Measurements from ENCODE around the gene OGDH. TPM values are rescaled to one million over a fixed set of nuclear protein-coding genes. Genes with fewer than 3 reads are reported as not detected.

OGDH gene
- total and polyA plus RNA-seq, 2 of the 13 experiments (the other 11 are each of a cell fraction or from before 2014, with no cell fraction given), result 17.4 to 25.4 TPM

- TF ChIP-seq PRDM15 (CRISPR knock-in tag; IDR thresholded peaks at IDR 0.05) (no peak), YY1 (IDR thresholded peaks at IDR 0.05; ENCODE audit: insufficient read depth, insufficient replicate concordance, low read depth, low read length) (no peak), ZNF839 (CRISPR knock-in tag; IDR thresholded peaks at IDR 0.05; ENCODE audit: borderline replicate concordance) (no peak), ELF3 (CRISPR knock-in tag; IDR thresholded peaks at IDR 0.05) (no peak), SNAPC2 (CRISPR knock-in tag; IDR thresholded peaks at IDR 0.05) (no peak), NR1H2 (CRISPR knock-in tag; IDR thresholded peaks at IDR 0.05; ENCODE audit: borderline replicate concordance, low read depth) (no peak), ZNF772 (CRISPR knock-in tag; IDR thresholded peaks at IDR 0.05) (no peak)
Observed at GRCh38 chr7:44564606-44565005, 41.8 kb upstream of the OGDH start (continued).

- Histone ChIP-seq H3K4me3 (replicated peaks in 1 of 3; ENCODE audit: insufficient read depth in 1 of 3, low read depth in 2 of 3, low read length in 3 of 3) (no peak overlapping the region), H3K4me1 (ENCODE audit: insufficient read depth, low read length) (peaks cover 36% of the 10 kb centered on the region), H3K9ac (ENCODE audit: insufficient read depth, low read depth, low read length) (no peak overlapping the region), H3K27me3 (ENCODE audit: control insufficient read depth in 1 of 2, insufficient read depth in 2 of 2, low read length in 2 of 2) (no peaks in the 10 kb centered on the region), H3K9me3 (ENCODE audit: low read length) (no peaks in the 10 kb centered on the region), H3K27ac (ENCODE audit: extremely low read length, insufficient read depth, low read length) (no peak overlapping the region), H3K79me2 (ENCODE audit: insufficient read depth, low read length) (no peaks in the 10 kb centered on the region), H4K20me1 (ENCODE audit: insufficient read depth, low read length) (no peaks in the 10 kb centered on the region; the same call in 1 of the 2 replicates), H3K36me3 (replicated peaks in 1 of 2; ENCODE audit: control insufficient read depth in 1 of 2, insufficient read depth in 2 of 2, low read length in 2 of 2) (peaks cover 36 to 55% of the 10 kb centered on the region in 2 experiments), H3K4me2 (ENCODE audit: low read depth, low read length) (no peak overlapping the region), H2AFZ (ENCODE audit: low read length) (no peak overlapping the region)
- DNase-seq (ENCODE audit: low spot score) (peak; percentile 44), FAIRE-seq (peak; percentile 53), ATAC-seq (peak; percentile 76)
- intact Hi-C loops (cut with micrococcal nuclease; ENCODE audit: unreplicated experiment), result loop anchor here (1.0 to 2.0 kb wide), 3 partner anchors 22 to 324 kb away; no protein-coding TSS in a partner anchor
- WGBS (ENCODE audit: low lambda C conversion rate), result 84% methylated on average over 5 of the region's 13 CpGs
- CTCF ChIA-PET (ENCODE audit: low intra/inter-chr PET ratio, low total read pairs), result interaction anchor here (0.8 to 2.5 kb wide), 4 partner anchors 28 to 324 kb away, joined by 3 to 14 read pairs (median 6); no protein-coding TSS in a partner anchor
- in situ Hi-C loops (cut with HindIII; ENCODE audit: extremely low pct_ligation_motif_present, low pct_unique_long_range_greater_than_20kb), result no loop called here
- BruUV-seq (replicated peaks), result no TSS peak
- POLR2A ChIA-PET, result interaction anchor here (0.8 to 4.2 kb wide), 9 partner anchors 8 to 113 kb away, joined by 3 to 45 read pairs (median 5); partner anchors contain the start of genes DDX56, NPC1L1, NUDCD3 and OGDH
- TF ChIP-seq HNRNPUL1 (IDR thresholded peaks at IDR 0.05; ENCODE audit: low read depth, low read length) (no peak), PHF5A (CRISPR knock-in tag; IDR thresholded peaks at IDR 0.05; ENCODE audit: low read depth, unreplicated experiment) (peak; percentile 68), TFAP4 (IDR thresholded peaks at IDR 0.05; ENCODE audit: borderline replicate concordance, low read depth) (peak; percentile 61; the same call in 1 of the 2 replicates), ZKSCAN8 (CRISPR knock-in tag; IDR thresholded peaks at IDR 0.05; ENCODE audit: borderline replicate concordance) (peak; percentile 25; the same call in 1 of the 2 replicates), ZNF572 (CRISPR knock-in tag; IDR thresholded peaks at IDR 0.05) (no peak), AKAP8 (CRISPR knock-in tag; IDR thresholded peaks at IDR 0.05) (0 out of 2 replicates have a peak, but pooled peaks have one; percentile 13), ZNF766 (CRISPR knock-in tag; IDR thresholded peaks at IDR 0.05; ENCODE audit: borderline replicate concordance) (0 out of 2 replicates have a peak, but pooled peaks have one; percentile 43), ZNF598 (CRISPR knock-in tag; IDR thresholded peaks at IDR 0.05; ENCODE audit: borderline replicate concordance) (peak; percentile 52; the same call in 1 of the 2 replicates), ZNF292 (CRISPR knock-in tag; IDR thresholded peaks at IDR 0.05; ENCODE audit: borderline replicate concordance, low read depth) (no peak), HIVEP1 (CRISPR knock-in tag; IDR thresholded peaks at IDR 0.05) (no peak), ZNF563 (CRISPR knock-in tag; IDR thresholded peaks at IDR 0.05) (no peak), ZNF547 (CRISPR knock-in tag; IDR thresholded peaks at IDR 0.05) (peak; percentile 42; the same call in 1 of the 2 replicates)
Observed at GRCh38 chr7:44565097-44565794, 41.2 kb upstream of the OGDH start.
